ENCODE results near the gene RMI2. TPM values are rescaled to one million over a fixed set of nuclear protein-coding genes. Genes with fewer than 3 reads are reported as not detected.

Gene RMI2
- total and polyA plus RNA-seq, 2 donors (not counting 1 experiment from before 2014, with no cell fraction given), result 6.6 to 6.8 TPM

DNA sequence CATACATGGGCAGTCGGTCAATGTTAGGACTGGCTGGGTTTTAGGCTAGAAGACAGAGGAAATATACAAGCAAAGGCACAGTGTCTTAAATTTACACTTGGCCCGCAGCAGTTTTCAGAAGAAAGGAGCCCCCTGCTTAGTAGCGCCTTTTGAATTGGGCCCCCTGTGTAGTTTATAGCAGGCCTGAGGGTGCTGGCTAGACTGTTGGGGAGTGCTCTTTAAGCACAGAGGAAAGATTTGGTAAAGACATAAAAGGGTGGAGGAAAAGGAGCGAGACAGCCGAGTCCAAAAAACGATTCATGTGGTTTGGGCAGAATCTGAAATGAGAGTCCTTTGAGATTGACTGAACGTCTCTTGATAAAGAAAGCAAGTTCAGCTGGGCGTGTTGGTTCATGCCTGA, 10.6 kb downstream of the RMI2 start:
- Histone ChIP-seq H3K27me3 (ENCODE audit: control insufficient read depth, insufficient read depth, low read length) (no peaks in the 10 kb centered on the region), H3K79me2 (ENCODE audit: control insufficient read depth, insufficient read depth, low read length) (no peaks in the 10 kb centered on the region), H3K4me1 (ENCODE audit: control insufficient read depth, extremely low read depth, insufficient read depth, low read length) (peaks cover 49% of the 10 kb centered on the region), H3K27ac (ENCODE audit: insufficient read depth, low read length) (no peak overlapping the region), H2AFZ (ENCODE audit: low read length) (no peak overlapping the region), H3K9me3 (ENCODE audit: control insufficient read depth, insufficient read depth, low read depth, low read length) (no peaks in the 10 kb centered on the region), H3K4me3 (replicated peaks in 1 of 4; ENCODE audit: control extremely low read depth in 1 of 4, insufficient read depth in 1 of 4, low read depth in 3 of 4, low read length in 4 of 4) (no peak overlapping the region), H3K36me3 (ENCODE audit: control insufficient read depth, insufficient read depth, low read length) (no peaks in the 10 kb centered on the region), H3K9ac (ENCODE audit: insufficient read depth, low read length) (no peak overlapping the region), H3K4me2 (ENCODE audit: extremely low read depth, insufficient read depth, low read length) (no peak overlapping the region), H4K20me1 (ENCODE audit: control insufficient read depth, extremely low read depth, insufficient read depth, low read length) (no peaks in the 10 kb centered on the region)
- no peak for TF ChIP-seq EZH2 (IDR thresholded peaks at IDR 0.05; ENCODE audit: low read length, missing control alignments)
- TF ChIP-seq, protein P1, sequence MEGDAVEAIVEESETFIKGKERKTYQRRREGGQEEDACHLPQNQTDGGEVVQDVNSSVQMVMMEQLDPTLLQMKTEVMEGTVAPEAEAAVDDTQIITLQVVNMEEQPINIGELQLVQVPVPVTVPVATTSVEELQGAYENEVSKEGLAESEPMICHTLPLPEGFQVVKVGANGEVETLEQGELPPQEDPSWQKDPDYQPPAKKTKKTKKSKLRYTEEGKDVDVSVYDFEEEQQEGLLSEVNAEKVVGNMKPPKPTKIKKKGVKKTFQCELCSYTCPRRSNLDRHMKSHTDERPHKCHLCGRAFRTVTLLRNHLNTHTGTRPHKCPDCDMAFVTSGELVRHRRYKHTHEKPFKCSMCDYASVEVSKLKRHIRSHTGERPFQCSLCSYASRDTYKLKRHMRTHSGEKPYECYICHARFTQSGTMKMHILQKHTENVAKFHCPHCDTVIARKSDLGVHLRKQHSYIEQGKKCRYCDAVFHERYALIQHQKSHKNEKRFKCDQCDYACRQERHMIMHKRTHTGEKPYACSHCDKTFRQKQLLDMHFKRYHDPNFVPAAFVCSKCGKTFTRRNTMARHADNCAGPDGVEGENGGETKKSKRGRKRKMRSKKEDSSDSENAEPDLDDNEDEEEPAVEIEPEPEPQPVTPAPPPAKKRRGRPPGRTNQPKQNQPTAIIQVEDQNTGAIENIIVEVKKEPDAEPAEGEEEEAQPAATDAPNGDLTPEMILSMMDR (conservative IDR thresholded peaks at IDR 0.05 in 1 of 2, IDR thresholded peaks at IDR 0.05 in 1 of 2; ENCODE audit: low read depth in 1 of 2, low read length in 2 of 2), result no peak
- no peak for DNase-seq (ENCODE audit: low read depth in 2 of 2)

DNA sequence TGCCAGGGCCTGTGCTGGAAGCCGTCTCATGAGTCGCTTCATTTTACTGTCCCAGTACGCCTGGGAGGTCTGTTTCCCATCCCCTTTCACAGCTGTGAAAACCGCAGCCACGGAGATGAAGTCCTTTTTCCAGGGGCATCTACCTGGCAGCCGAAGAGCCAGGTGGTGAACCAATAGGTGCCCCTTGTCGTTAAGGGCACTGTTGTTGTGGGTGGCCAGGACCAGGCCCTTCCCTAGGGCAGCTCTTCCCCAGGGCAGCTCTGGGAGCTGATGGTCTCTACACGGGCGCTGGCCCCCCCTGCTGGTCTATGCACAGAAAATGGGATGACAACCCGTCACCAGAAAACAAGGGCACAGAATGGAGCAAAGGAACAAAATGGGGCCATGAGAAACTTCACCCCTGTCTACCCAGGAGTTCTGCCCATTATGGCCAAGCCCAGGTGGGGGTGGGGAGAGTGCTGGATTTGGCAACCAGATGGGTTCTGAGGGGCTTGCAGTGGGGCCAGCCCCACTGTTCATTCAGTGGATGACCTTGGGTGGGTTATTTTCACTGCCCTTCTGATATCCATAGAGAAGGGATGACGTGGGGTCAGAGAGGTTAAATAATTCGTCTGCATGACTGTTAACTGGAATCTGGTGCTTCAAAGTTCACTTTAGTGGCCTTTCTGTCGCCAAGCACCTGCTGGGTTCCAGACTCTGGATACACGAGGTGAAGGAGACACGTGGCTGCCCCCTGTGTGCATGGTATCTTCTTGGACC, 11.5 kb downstream of the RMI2 start:
- H3K4me1 ChIP-seq (ENCODE audit: control insufficient read depth, extremely low read depth, insufficient read depth, low read length), result peaks cover 49% of the 10 kb centered on the region
- H3K9ac ChIP-seq (ENCODE audit: insufficient read depth, low read length), result no peak overlapping the region
- H4K20me1 ChIP-seq (ENCODE audit: control insufficient read depth, extremely low read depth, insufficient read depth, low read length), result no peaks in the 10 kb centered on the region
- no peak for TF ChIP-seq EZH2 (IDR thresholded peaks at IDR 0.05; ENCODE audit: low read length, missing control alignments)
- TF ChIP-seq, protein P1 (conservative IDR thresholded peaks at IDR 0.05 in 1 of 2, IDR thresholded peaks at IDR 0.05 in 1 of 2; ENCODE audit: low read depth in 1 of 2, low read length in 2 of 2), result peak; percentile 63 to 73
- H3K36me3 ChIP-seq (ENCODE audit: control insufficient read depth, insufficient read depth, low read length), result no peaks in the 10 kb centered on the region
- no peaks in the 10 kb centered on the region for H3K79me2 ChIP-seq (ENCODE audit: control insufficient read depth, insufficient read depth, low read length)
- no peak overlapping the region for H2AFZ ChIP-seq (ENCODE audit: low read length)
- H3K4me2 ChIP-seq (ENCODE audit: extremely low read depth, insufficient read depth, low read length), result no peak overlapping the region
- H3K4me3 ChIP-seq (replicated peaks in 1 of 4; ENCODE audit: control extremely low read depth in 1 of 4, insufficient read depth in 1 of 4, low read depth in 3 of 4, low read length in 4 of 4), result no peak overlapping the region
- H3K9me3 ChIP-seq (ENCODE audit: control insufficient read depth, insufficient read depth, low read depth, low read length), result no peaks in the 10 kb centered on the region
- H3K27me3 ChIP-seq (ENCODE audit: control insufficient read depth, insufficient read depth, low read length), result no peaks in the 10 kb centered on the region
- peak overlapping the region; percentile 65 for H3K27ac ChIP-seq (ENCODE audit: insufficient read depth, low read length)
- DNase-seq (ENCODE audit: low read depth in 2 of 2), result peak; percentile 43 to 72

DNA sequence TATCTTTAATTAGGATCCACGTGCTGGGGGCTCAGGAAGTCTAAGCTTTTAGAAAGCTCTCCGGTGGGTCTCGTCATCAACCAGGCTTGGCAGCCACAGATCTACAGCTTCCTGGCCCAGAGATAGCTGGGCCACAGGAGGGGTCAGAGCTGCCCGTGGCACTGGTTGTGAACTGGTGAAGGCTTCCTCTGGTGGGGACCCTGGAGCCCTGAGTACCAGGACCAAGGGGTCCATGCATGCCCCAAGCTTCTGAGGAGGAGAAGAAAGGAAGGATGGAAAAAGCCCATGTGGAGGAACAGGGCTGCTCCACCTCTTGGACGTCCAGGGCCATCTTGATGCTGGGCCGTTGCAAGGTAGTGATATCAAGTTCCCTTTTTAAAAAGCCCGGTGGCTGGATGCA, 13.3 kb downstream of the RMI2 start:
- Histone ChIP-seq H3K36me3 (ENCODE audit: control insufficient read depth, insufficient read depth, low read length) (no peaks in the 10 kb centered on the region), H3K79me2 (ENCODE audit: control insufficient read depth, insufficient read depth, low read length) (no peaks in the 10 kb centered on the region), H2AFZ (ENCODE audit: low read length) (no peak overlapping the region), H3K4me3 (replicated peaks in 1 of 4; ENCODE audit: control extremely low read depth in 1 of 4, insufficient read depth in 1 of 4, low read depth in 3 of 4, low read length in 4 of 4) (no peak overlapping the region), H4K20me1 (ENCODE audit: control insufficient read depth, extremely low read depth, insufficient read depth, low read length) (no peaks in the 10 kb centered on the region), H3K4me2 (ENCODE audit: extremely low read depth, insufficient read depth, low read length) (no peak overlapping the region), H3K27ac (ENCODE audit: insufficient read depth, low read length) (peak overlapping the region; percentile 65), H3K4me1 (ENCODE audit: control insufficient read depth, extremely low read depth, insufficient read depth, low read length) (peaks cover 62% of the 10 kb centered on the region), H3K9me3 (ENCODE audit: control insufficient read depth, insufficient read depth, low read depth, low read length) (no peaks in the 10 kb centered on the region), H3K9ac (ENCODE audit: insufficient read depth, low read length) (no peak overlapping the region), H3K27me3 (ENCODE audit: control insufficient read depth, insufficient read depth, low read length) (no peaks in the 10 kb centered on the region)
- no peak for DNase-seq (ENCODE audit: low read depth in 2 of 2)
- TF ChIP-seq EZH2 (IDR thresholded peaks at IDR 0.05; ENCODE audit: low read length, missing control alignments), result no peak
- TF ChIP-seq, protein P1 (conservative IDR thresholded peaks at IDR 0.05 in 1 of 2, IDR thresholded peaks at IDR 0.05 in 1 of 2; ENCODE audit: low read depth in 1 of 2, low read length in 2 of 2), result no peak
